Neural cell (in vitro differentiated cells): ENCODE results near the gene IFT74. TPM values are rescaled to one million over a fixed set of nuclear protein-coding genes. Genes with fewer than 3 reads are reported as not detected.

Source experiments
- H2AFZ ChIP-seq: fragments of 200-600, 300-800 bp; sonication (generic), shearing (Covaris generic); 2 replicates; pipeline ENCODE4 v1.6.0; 2014; ENCODE audit warnings: low read depth, mild to moderate bottlenecking, antibody characterized with exemption, low read length, moderate library complexity
- H3F3A ChIP-seq: fragments of 200-600 bp; shearing (Covaris generic); 2 replicates; pipeline ENCODE4 v1.6.1; 2016; ENCODE audit warnings: mild to moderate bottlenecking, moderate library complexity, mixed read lengths, antibody characterized with exemption, low read length; ENCODE audit not compliant: insufficient read depth, poor library complexity, severe bottlenecking
- H3K27ac ChIP-seq: fragments of 200-600, 300-800 bp; sonication (generic), shearing (Covaris generic); 2 replicates; pipeline ENCODE4 v1.5.1; 2014; ENCODE audit warnings: mild to moderate bottlenecking, low read length, moderate library complexity
- H3K27me3 ChIP-seq: fragments of 300-800, 200-600 bp; sonication (generic), shearing (Covaris generic); 2 replicates; pipeline ENCODE4 v1.6.0; 2014; ENCODE audit warnings: mild to moderate bottlenecking, low read depth, low read length, moderate library complexity; ENCODE audit not compliant: insufficient read depth
- H3K36me3 ChIP-seq: fragments of 300-800, 200-600 bp; sonication (generic), shearing (Covaris generic); 2 replicates; pipeline ENCODE4 v1.5.1; 2014; ENCODE audit warnings: mild to moderate bottlenecking, antibody characterized with exemption, low read length, moderate library complexity; ENCODE audit not compliant: insufficient read depth
- H3K4me2 ChIP-seq: fragments of 300-800, 200-600 bp; sonication (generic), shearing (Covaris generic); 2 replicates; pipeline ENCODE4 v1.6.0; 2014; ENCODE audit warnings: mild to moderate bottlenecking, low read length
- H3K4me3 ChIP-seq: fragments of 300-800, 200-600 bp; sonication (generic), shearing (Covaris generic); 2 replicates; pipeline ENCODE4 v1.5.1; 2014; ENCODE audit warnings: mild to moderate bottlenecking, low read length, moderate library complexity
- H3K79me2 ChIP-seq: fragments of 200-600 bp; shearing (Covaris generic); replicated peaks from 2 replicates; pipeline ENCODE4 v1.6.0; 2014; ENCODE audit warnings: mild to moderate bottlenecking, low read length, moderate library complexity; ENCODE audit not compliant: insufficient read depth
- H3K9ac ChIP-seq: fragments of 300-800, 200-600 bp; sonication (generic), shearing (Covaris generic); 2 replicates; pipeline ENCODE4 v1.6.1; 2016; ENCODE audit warnings: mild to moderate bottlenecking, low read length, mixed read lengths
- H3K9me2 ChIP-seq: fragments of 200-600 bp; shearing (Covaris generic); 2 replicates; pipeline ENCODE4 v1.6.1; 2016; ENCODE audit warnings: mild to moderate bottlenecking, low read length, mixed read lengths; ENCODE audit not compliant: insufficient read depth
- H3K9me3 ChIP-seq: fragments of 200-600, 300-800 bp; sonication (generic), shearing (Covaris generic); 2 replicates; pipeline ENCODE4 v1.6.1; 2016; ENCODE audit warnings: mild to moderate bottlenecking, mixed run types, low read length, moderate library complexity, mixed read lengths
- H4K20me1 ChIP-seq: fragments of 200-600 bp; shearing (Covaris generic); 2 replicates; pipeline ENCODE4 v1.6.1; 2016; ENCODE audit warnings: mild to moderate bottlenecking, mixed run types; ENCODE audit not compliant: insufficient read depth
- EP300 ChIP-seq: fragments of 450-650 bp; conservative IDR thresholded peaks from 2 replicates; pipeline ENCODE4 v1.6.1; 2014; ENCODE audit warnings: antibody characterized with exemption, mild to moderate bottlenecking, moderate library complexity; ENCODE audit not compliant: poor library complexity, severe bottlenecking
- EZH2 ChIP-seq: fragments of 200-600, 300-800 bp; shearing (Covaris generic), sonication (generic); IDR thresholded peaks from 2 replicates; pipeline ENCODE4 v1.6.1; 2014; ENCODE audit warnings: antibody characterized with exemption, low read length, borderline replicate concordance, mild to moderate bottlenecking; ENCODE audit not compliant: insufficient read depth, poor library complexity, severe bottlenecking
- MXI1 ChIP-seq: fragments of 450-650 bp; conservative IDR thresholded peaks from 2 replicates; pipeline ENCODE4 v1.6.1; 2014; ENCODE audit warnings: antibody characterized with exemption, mild to moderate bottlenecking; ENCODE audit not compliant: poor library complexity, severe bottlenecking
- POLR2AphosphoS5 ChIP-seq: IDR thresholded peaks from 2 replicates; pipeline ENCODE4 v1.6.1; 2012
- RAD21 ChIP-seq: fragments of 450-650 bp; conservative IDR thresholded peaks from 2 replicates; pipeline ENCODE4 v1.6.1; 2014; ENCODE audit warnings: antibody characterized with exemption, mild to moderate bottlenecking, moderate library complexity
- REST ChIP-seq: IDR thresholded peaks from 2 replicates; pipeline ENCODE4 v1.6.1; 2012; ENCODE audit warnings: borderline replicate concordance
- SMC3 ChIP-seq: fragments of 450-650 bp; conservative IDR thresholded peaks from 2 replicates; pipeline ENCODE4 v1.6.1; 2014; ENCODE audit warnings: antibody characterized with exemption, mild to moderate bottlenecking, moderate library complexity; ENCODE audit not compliant: poor library complexity
- TAF1 ChIP-seq: IDR thresholded peaks from 2 replicates; pipeline ENCODE4 v1.6.1; 2012; ENCODE audit warnings: low read depth
- polyA plus RNA-seq: library from polyadenylated mRNA; depleted of rRNA; stranded (reverse); fragments of >200 nt; gene quantifications from 2 replicates; pipeline ENCODE4 v1.2.3, GENCODE V29; 2014
- TF ChIP-seq, protein P1 (sequence below): fragments of 450-650 bp; IDR thresholded peaks from 2 replicates; pipeline ENCODE4 v1.5.1; 2014; ENCODE audit warnings: antibody characterized with exemption, mild to moderate bottlenecking, moderate library complexity; ENCODE audit not compliant: poor library complexity, severe bottlenecking

Gene IFT74
- polyA plus RNA-seq, 1 donor from 2014 or later = 10.9 TPM

DNA sequence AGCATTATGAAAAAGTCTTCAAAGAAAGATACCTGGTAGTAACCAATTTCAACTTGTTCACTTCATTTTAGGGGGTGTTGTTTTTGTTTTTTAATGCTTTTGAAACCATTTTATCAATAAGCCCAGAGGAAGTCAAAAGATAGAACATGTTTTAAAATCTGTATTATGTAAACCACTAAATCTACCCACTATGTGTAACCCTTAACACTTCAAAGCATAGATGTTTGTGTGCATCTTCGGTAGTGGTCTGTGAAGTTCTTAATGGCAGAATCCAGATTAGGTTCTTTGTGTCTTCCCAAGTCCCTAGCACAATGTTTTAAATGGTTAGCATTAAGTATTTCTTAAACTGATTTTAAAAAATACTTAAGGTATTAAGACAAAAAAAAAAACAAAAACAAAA lies 15.4 kb upstream of the IFT74 start:
- H3K36me3 ChIP-seq = no peaks in the 10 kb centered on the region
- H2AFZ ChIP-seq = no peak overlapping the region
- no peaks in the 10 kb centered on the region for H3K9me2 ChIP-seq
- no peak overlapping the region for H3K27ac ChIP-seq
- no peaks in the 10 kb centered on the region for H3K9me3 ChIP-seq
- no peak overlapping the region for H3K4me3 ChIP-seq
- no peaks in the 10 kb centered on the region for H3K27me3 ChIP-seq
- no peak overlapping the region for H3K9ac ChIP-seq
- no peaks in the 10 kb centered on the region for H4K20me1 ChIP-seq
- H3K4me2 ChIP-seq = no peak overlapping the region
- H3K79me2 ChIP-seq = peaks cover 85% of the 10 kb centered on the region
- TF ChIP-seq REST (no peak), SMC3 (no peak), POLR2AphosphoS5 (no peak), EP300 (no peak), MXI1 (no peak), TAF1 (no peak), RAD21 (no peak), EZH2 (no peak)
- TF ChIP-seq, protein P1, sequence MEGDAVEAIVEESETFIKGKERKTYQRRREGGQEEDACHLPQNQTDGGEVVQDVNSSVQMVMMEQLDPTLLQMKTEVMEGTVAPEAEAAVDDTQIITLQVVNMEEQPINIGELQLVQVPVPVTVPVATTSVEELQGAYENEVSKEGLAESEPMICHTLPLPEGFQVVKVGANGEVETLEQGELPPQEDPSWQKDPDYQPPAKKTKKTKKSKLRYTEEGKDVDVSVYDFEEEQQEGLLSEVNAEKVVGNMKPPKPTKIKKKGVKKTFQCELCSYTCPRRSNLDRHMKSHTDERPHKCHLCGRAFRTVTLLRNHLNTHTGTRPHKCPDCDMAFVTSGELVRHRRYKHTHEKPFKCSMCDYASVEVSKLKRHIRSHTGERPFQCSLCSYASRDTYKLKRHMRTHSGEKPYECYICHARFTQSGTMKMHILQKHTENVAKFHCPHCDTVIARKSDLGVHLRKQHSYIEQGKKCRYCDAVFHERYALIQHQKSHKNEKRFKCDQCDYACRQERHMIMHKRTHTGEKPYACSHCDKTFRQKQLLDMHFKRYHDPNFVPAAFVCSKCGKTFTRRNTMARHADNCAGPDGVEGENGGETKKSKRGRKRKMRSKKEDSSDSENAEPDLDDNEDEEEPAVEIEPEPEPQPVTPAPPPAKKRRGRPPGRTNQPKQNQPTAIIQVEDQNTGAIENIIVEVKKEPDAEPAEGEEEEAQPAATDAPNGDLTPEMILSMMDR = no peak
- H3F3A ChIP-seq = no peaks in the 10 kb centered on the region

DNA sequence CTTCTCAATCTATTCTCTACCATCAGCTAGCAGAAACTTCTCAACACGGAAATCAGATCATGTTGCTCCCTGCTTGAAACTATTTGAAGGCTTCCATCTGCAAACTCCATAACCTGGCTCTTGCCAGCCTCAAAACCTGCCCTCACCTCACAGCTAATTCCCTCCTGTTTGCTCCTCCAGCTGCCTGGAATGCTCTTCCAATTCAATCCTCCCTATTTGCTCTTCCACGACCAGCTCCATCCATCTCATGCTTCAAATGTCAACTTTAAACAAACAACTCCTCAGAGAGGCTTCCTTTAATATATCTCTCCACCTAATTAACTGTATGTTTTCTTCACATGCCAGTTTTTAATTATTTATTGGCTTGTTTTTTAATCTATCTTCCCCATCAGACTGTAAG lies 10.6 kb upstream of the IFT74 start:
- H3K36me3 ChIP-seq = no peaks in the 10 kb centered on the region
- no peaks in the 10 kb centered on the region for H3K27me3 ChIP-seq
- TF ChIP-seq EP300 = no peak
- TF ChIP-seq TAF1 = no peak
- no peak for TF ChIP-seq POLR2AphosphoS5
- no peak for TF ChIP-seq MXI1
- no peak for TF ChIP-seq RAD21
- TF ChIP-seq, protein P1 = no peak
- no peak for TF ChIP-seq EZH2
- no peak for TF ChIP-seq SMC3
- no peak for TF ChIP-seq REST
- no peaks in the 10 kb centered on the region for H3K9me3 ChIP-seq
- no peak overlapping the region for H2AFZ ChIP-seq
- H3K79me2 ChIP-seq = peaks cover 57% of the 10 kb centered on the region
- no peaks in the 10 kb centered on the region for H4K20me1 ChIP-seq
- H3K4me3 ChIP-seq = peak overlapping the region; percentile 98
- H3K9me2 ChIP-seq = no peaks in the 10 kb centered on the region
- no peaks in the 10 kb centered on the region for H3F3A ChIP-seq
- H3K9ac ChIP-seq = peak overlapping the region; percentile 97
- peak overlapping the region; percentile 96 for H3K4me2 ChIP-seq
- peak overlapping the region; percentile 98 for H3K27ac ChIP-seq
